GM12878 (cell line): ENCODE results near the gene SYNGR1. TPM values are rescaled to one million over a fixed set of nuclear protein-coding genes. Genes with fewer than 3 reads are reported as not detected.

Source experiments
- ATAC-seq: fragments of 200-7000 bp; cut with Tn5 transposase; 3 replicates; pipeline ENCODE4 v1.9.1; 2020; ENCODE audit warnings: mild to moderate bottlenecking, moderate library complexity
- BruUV-seq: library from RNA; stranded (reverse); fragments of 400-500 nt; replicated peaks from 2 replicates; lab custom pipeline; 2021; lab: Mats Ljungman, UMichigan
- CTCF ChIA-PET: fragments of 300-600 bp; sonication (Branson Sonifier 250); formaldehyde crosslinking; extraction: SDS; loops from one replicate; lab custom pipeline; 2021; ENCODE audit warnings: inconsistent platforms; lab: Yijun Ruan, JAX
- POLR2A ChIA-PET: fragments of 350-600 bp; formaldehyde crosslinking; extraction: SDS; loops from one replicate; lab custom pipeline; 2021; ENCODE audit warnings: inconsistent platforms; lab: Charles Lee
- RAD21 ChIA-PET: fragments of 300-600 bp; sonication (Branson Sonifier 250); formaldehyde crosslinking; loops from one replicate; lab custom pipeline; 2023; ENCODE audit warnings: antibody characterized with exemption; ENCODE audit not compliant: unreplicated experiment; lab: Charles Lee
- SMC1A ChIA-PET: fragments of 300-600 bp; sonication (Branson Sonifier 250); formaldehyde crosslinking; loops from one replicate; lab custom pipeline; 2023; ENCODE audit not compliant: unreplicated experiment, uncharacterized antibody; lab: Charles Lee
- DNase-seq: peaks from one replicate; pipeline ENCODE4 v3.0.0-alpha.2; 2011; ENCODE audit warnings: low read depth, low spot score
- FAIRE-seq: peaks from 3 replicates; lab custom pipeline; 2011; peaks lifted over from hg19 to GRCh38; lab: Jason Lieb, UNC
- H2AFZ ChIP-seq: 2 replicates; pipeline ENCODE4 v1.6.0; 2011; ENCODE audit warnings: low read depth, low read length, control low read depth; ENCODE audit not compliant: control insufficient read depth
- H3K27ac ChIP-seq: 2 replicates; pipeline ENCODE4 v1.5.1; 2011; ENCODE audit warnings: control low read depth; ENCODE audit not compliant: control insufficient read depth, insufficient read depth
- H3K27me3 ChIP-seq, 2 experiments: replicated peaks in 1 of 2; 2 replicates each; pipeline versions ENCODE4 v1.6.0 to v1.6.1; 2011; ENCODE audit warnings: low read length in 1 of 2; ENCODE audit not compliant: control insufficient read depth in 2 of 2, insufficient read depth in 2 of 2
- H3K36me3 ChIP-seq, 2 experiments: 2 replicates each; pipeline ENCODE4 v1.5.1; 2011; ENCODE audit warnings: low read length in 1 of 2; ENCODE audit not compliant: control insufficient read depth in 2 of 2, insufficient read depth in 2 of 2
- H3K4me1 ChIP-seq: 2 replicates; pipeline ENCODE4 v1.6.1; 2011; ENCODE audit warnings: mild to moderate bottlenecking, low read length, moderate library complexity, mixed read lengths; ENCODE audit not compliant: control insufficient read depth, insufficient read depth
- H3K4me2 ChIP-seq: 2 replicates; pipeline ENCODE4 v1.6.0; 2011; ENCODE audit warnings: control low read depth; ENCODE audit not compliant: control insufficient read depth, insufficient read depth
- H3K4me3 ChIP-seq: fragments of 200-600 bp; sonication (generic); 2 replicates; pipeline ENCODE4 v1.5.1; 2016
- H3K79me2 ChIP-seq: 2 replicates; pipeline ENCODE4 v1.6.0; 2011; ENCODE audit warnings: low read length; ENCODE audit not compliant: control insufficient read depth, insufficient read depth
- H3K9ac ChIP-seq: 2 replicates; pipeline ENCODE4 v1.8.0; 2011; ENCODE audit warnings: low read length, control low read depth, mixed read lengths; ENCODE audit not compliant: control insufficient read depth, insufficient read depth
- H3K9me3 ChIP-seq: replicated peaks from 3 replicates; pipeline ENCODE4 v1.5.1; 2011; ENCODE audit warnings: mild to moderate bottlenecking, low read length; ENCODE audit not compliant: control insufficient read depth, insufficient read depth
- H4K20me1 ChIP-seq: 2 replicates; pipeline ENCODE4 v1.6.0; 2011; ENCODE audit not compliant: control insufficient read depth, insufficient read depth
- E2F4 ChIP-seq: IDR thresholded peaks from 2 replicates; pipeline ENCODE4 v1.6.1; 2012; ENCODE audit warnings: low read depth, low read length, improper control_type of control experiment
- EP300 ChIP-seq, 2 experiments: fragments of 150-350 bp in 1 of 2; IDR thresholded peaks; 2 replicates each; pipeline ENCODE4 v1.6.1; 2011 to 2012; ENCODE audit warnings: low read depth in 2 of 2, low read length in 2 of 2, borderline replicate concordance in 1 of 2, improper control_type of control experiment in 1 of 2, inconsistent platforms in 1 of 2; ENCODE audit not compliant: control insufficient read depth in 1 of 2
- MTA2 ChIP-seq: fragments of 450-650 bp; IDR thresholded peaks from 2 replicates; pipeline ENCODE4 v1.6.1; 2016; ENCODE audit warnings: low read depth, mild to moderate bottlenecking, moderate library complexity
- NFYB ChIP-seq: IDR thresholded peaks from 2 replicates; pipeline ENCODE4 v1.6.1; 2011; ENCODE audit warnings: low read depth, mild to moderate bottlenecking, low read length, improper control_type of control experiment, moderate library complexity; ENCODE audit not compliant: insufficient read depth
- SMAD1 ChIP-seq: fragments of 450-650 bp; IDR thresholded peaks from 2 replicates; pipeline ENCODE4 v1.6.1; 2018; ENCODE audit warnings: mild to moderate bottlenecking, low read depth; ENCODE audit not compliant: partially characterized antibody
- TCF12 ChIP-seq: IDR thresholded peaks from 2 replicates; pipeline ENCODE4 v1.6.1; 2011; ENCODE audit warnings: low read depth, mild to moderate bottlenecking, low read length
- WRNIP1 ChIP-seq: IDR thresholded peaks from 2 replicates; pipeline ENCODE4 v1.6.1; 2011; ENCODE audit warnings: low read depth, low read length, improper control_type of control experiment, borderline replicate concordance
- WGBS: methylation state at CpG from one replicate; pipeline ENCODE4 v1.1.6; 2016; ENCODE audit warnings: low lambda C conversion rate; ENCODE audit not compliant: insufficient replicate concordance, insufficient coverage; ENCODE audit errors: missing lambda C conversion rate; 5-methylcytosine and 5-hydroxymethylcytosine counted together
- in situ Hi-C: fragments of 300-500 bp; cut with MboI; formaldehyde crosslinking; loops from 9 replicates; pipeline ENCODE4 v1.14.3; 2018; ENCODE audit warnings: mixed read lengths
- intact Hi-C: fragments of 100-400 bp; cut with micrococcal nuclease; formaldehyde crosslinking; loops from one replicate; pipeline ENCODE4 v1.14.2; 2022; ENCODE audit not compliant: unreplicated experiment
- polyA plus RNA-seq, 11 experiments: library from polyadenylated mRNA; depleted of rRNA in 4 of 11; unstranded in 6 of 11; stranded (reverse) in 5 of 11; fragments of >200 nt; fragmentation: Nextera tagmentation in 4 of 11; fragmentation: Illumina TruSeq in 1 of 11; extraction: Ambion mirVana in 4 of 11; extraction: Trizol in 1 of 11; gene quantifications; 1 replicate in 1 of 11; 2 replicates in 10 of 11; pipeline versions ENCODE4 v1.2.1 to v1.2.3, GENCODE V29; 2011 to 2016; ENCODE audit warnings: inconsistent platforms in 2 of 11, missing spikeins in 2 of 11, low read depth in 1 of 11
- total RNA-seq, 4 experiments: library from RNA; depleted of rRNA in 3 of 4; stranded (reverse); fragments of >200 nt in 3 of 4; fragmentation: Illumina TruSeq in 1 of 4; extraction: Trizol in 1 of 4; gene quantifications; 2 replicates each; pipeline versions ENCODE4 v1.2.1 to v1.2.3, GENCODE V29; 2013 to 2021

Gene SYNGR1
- total and polyA plus RNA-seq, 10 of the 15 experiments (the other 5 are each of a cell fraction or from before 2014, with no cell fraction given): 0.87 to 9.2 (median 3.5) TPM

DNA sequence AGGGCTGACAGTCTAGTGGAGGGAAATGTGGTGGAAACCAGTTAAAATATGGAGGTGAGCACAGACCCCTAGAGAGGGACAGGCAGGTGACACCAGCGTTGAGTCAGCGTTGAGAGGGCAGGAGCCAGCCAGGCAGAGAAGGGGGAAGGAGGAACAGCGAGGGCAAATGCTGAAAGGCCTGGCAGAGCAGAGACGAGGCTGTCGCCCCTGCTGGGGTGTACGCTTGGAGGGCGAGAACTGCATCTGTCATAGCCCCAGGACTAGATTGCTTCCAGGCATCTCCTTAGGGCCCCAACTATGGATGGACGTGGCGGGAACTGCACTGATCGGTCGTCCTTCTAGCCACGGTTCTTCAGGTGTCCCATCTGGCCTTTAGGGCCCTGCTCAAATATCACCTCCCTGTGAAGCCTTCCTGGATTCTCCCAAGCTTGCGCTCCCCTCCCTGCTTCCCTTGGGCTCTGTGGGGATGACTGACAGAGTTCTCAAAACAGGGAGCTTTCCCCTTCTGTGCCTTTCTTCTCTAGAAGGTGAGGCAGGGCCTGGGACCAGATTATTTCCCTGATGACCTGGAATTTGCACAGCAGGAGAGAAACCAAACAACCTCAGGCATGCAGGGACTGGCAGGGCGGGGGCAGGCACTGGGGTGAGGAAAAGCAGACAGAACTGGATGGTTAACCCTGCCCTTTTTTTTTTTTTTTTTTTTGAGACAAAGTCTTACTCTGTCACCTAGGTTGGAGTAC, 11.1 kb downstream of the SYNGR1 start:
- BruUV-seq: no TSS peak
- intact Hi-C loops: no loop called here
- no peaks in the 10 kb centered on the region for H3K4me1 ChIP-seq
- no peak overlapping the region for H3K9ac ChIP-seq
- H3K36me3 ChIP-seq: no peaks in the 10 kb centered on the region
- H4K20me1 ChIP-seq: no peaks in the 10 kb centered on the region
- H3K79me2 ChIP-seq: no peaks in the 10 kb centered on the region
- H3K27me3 ChIP-seq: no peaks in the 10 kb centered on the region
- in situ Hi-C loops: no loop called here
- H2AFZ ChIP-seq: no peak overlapping the region
- ATAC-seq (no peak), DNase-seq (no peak), FAIRE-seq (no peak)
- 33% methylated on average over 14 of the region's 14 CpGs for WGBS
- no peaks in the 10 kb centered on the region for H3K9me3 ChIP-seq
- ChIA-PET POLR2A (no interaction called here), RAD21 (no interaction called here), SMC1A (no interaction called here), CTCF (interaction anchor here (0.7 kb wide), 1 partner anchor 104 kb away, joined by 3 read pairs; no protein-coding TSS in a partner anchor)
- no peak overlapping the region for H3K4me2 ChIP-seq
- TF ChIP-seq MTA2 (no peak), SMAD1 (no peak), EP300 (IDR thresholded peaks at IDR 0.05; ENCODE audit: borderline replicate concordance in 1 of 2, control insufficient read depth in 1 of 2, low read depth in 2 of 2, low read length in 2 of 2) (no peak), NFYB (no peak), WRNIP1 (no peak), TCF12 (no peak)
- no peak overlapping the region for H3K4me3 ChIP-seq
- H3K27ac ChIP-seq: no peak overlapping the region

DNA sequence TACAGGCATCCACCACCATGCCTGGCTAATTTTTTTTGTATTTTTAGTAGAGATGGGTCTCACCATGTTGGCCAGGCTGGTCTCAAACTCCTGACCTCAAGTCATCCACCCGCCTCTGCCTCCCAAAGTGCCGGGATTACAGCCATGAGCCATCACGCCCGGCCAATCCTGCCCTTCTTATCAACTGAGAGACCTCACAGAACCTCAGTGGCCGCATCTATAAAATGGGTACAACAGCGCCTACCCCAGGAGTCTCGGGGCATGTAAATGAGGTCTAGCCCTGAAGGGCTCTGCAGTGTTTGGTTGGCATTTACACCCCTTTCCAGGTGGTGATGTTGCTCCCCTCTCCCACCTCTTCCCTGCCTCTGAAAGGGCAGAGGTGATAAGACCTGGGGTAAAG, 11.7 kb downstream of the SYNGR1 start:
- H3K27me3 ChIP-seq: no peaks in the 10 kb centered on the region
- no peaks in the 10 kb centered on the region for H3K36me3 ChIP-seq
- ChIA-PET SMC1A (no interaction called here), CTCF (interaction anchor here (0.7 kb wide), 1 partner anchor 104 kb away, joined by 3 read pairs; no protein-coding TSS in a partner anchor), POLR2A (no interaction called here), RAD21 (no interaction called here)
- H2AFZ ChIP-seq: no peak overlapping the region
- H3K4me1 ChIP-seq: no peaks in the 10 kb centered on the region
- intact Hi-C loops (no loop called here), in situ Hi-C loops (no loop called here)
- no peaks in the 10 kb centered on the region for H3K79me2 ChIP-seq
- FAIRE-seq (no peak), DNase-seq (no peak), ATAC-seq (no peak)
- H3K9me3 ChIP-seq: no peaks in the 10 kb centered on the region
- H3K4me3 ChIP-seq: no peak overlapping the region
- TF ChIP-seq E2F4: no peak
- no peak overlapping the region for H3K27ac ChIP-seq
- H4K20me1 ChIP-seq: no peaks in the 10 kb centered on the region
- 32% methylated on average over 7 of the region's 7 CpGs for WGBS
- no TSS peak for BruUV-seq
- H3K4me2 ChIP-seq: no peak overlapping the region
- no peak overlapping the region for H3K9ac ChIP-seq
